ENCODE results near the gene GRIK2.
"Not testable (repeated sequence)": the region's sequence is repeated elsewhere in the genome, so short reads cannot be mapped to it uniquely, and the experiment has no call there.

Gene GRIK2

GRCh38 chr6:102023977-102024657 lies 630.6 kb downstream of the GRIK2 start:
- DNase-seq (ENCODE audit: low spot score): no peak

GRCh38 chr6:102026649-102027048 lies 633.1 kb downstream of the GRIK2 start:
- no peak for DNase-seq (ENCODE audit: low spot score)

- DNase-seq (ENCODE audit: low spot score): no peak
Measured at GRCh38 chr6:102028176-102028575, 634.7 kb downstream of the GRIK2 start.

- DNase-seq (ENCODE audit: low spot score): no peak
Measured at GRCh38 chr6:102038964-102039363, 645.5 kb downstream of the GRIK2 start.

- no peak for DNase-seq (ENCODE audit: low spot score)
Measured at GRCh38 chr6:102039441-102039840, 645.9 kb downstream of the GRIK2 start.

GRCh38 chr6:102051001-102051400 lies 657.5 kb downstream of the GRIK2 start:
- DNase-seq (ENCODE audit: low spot score): no peak

- no peak for DNase-seq (ENCODE audit: low spot score)
Measured at GRCh38 chr6:102051720-102052119, 658.2 kb downstream of the GRIK2 start.

- DNase-seq (ENCODE audit: low spot score): no peak
Measured at GRCh38 chr6:102064142-102064541, 670.6 kb downstream of the GRIK2 start.

GRCh38 chr6:102066301-102066700 lies 672.8 kb downstream of the GRIK2 start:
- no peak for DNase-seq (ENCODE audit: low spot score)

GRCh38 chr6:102068349-102068929 lies 674.9 kb downstream of the GRIK2 start:
- DNase-seq (ENCODE audit: low spot score): no peak

GRCh38 chr6:102075539-102075938 lies 682.0 kb downstream of the GRIK2 start:
- DNase-seq (ENCODE audit: low spot score): no peak

- no peak for DNase-seq (ENCODE audit: low spot score)
Measured at GRCh38 chr6:102085257-102085656, 691.7 kb downstream of the GRIK2 start.

- not testable (repeated sequence) for DNase-seq (ENCODE audit: low spot score)
Measured at GRCh38 chr6:102088160-102088559, 694.7 kb downstream of the GRIK2 start.

- peak; percentile 54 for DNase-seq (ENCODE audit: low spot score)
Measured at GRCh38 chr6:102114402-102114801, 720.9 kb downstream of the GRIK2 start.

GRCh38 chr6:102115911-102116310 lies 722.4 kb downstream of the GRIK2 start:
- no peak for DNase-seq (ENCODE audit: low spot score)

- no peak for DNase-seq (ENCODE audit: low spot score)
Measured at GRCh38 chr6:102118034-102118433, 724.5 kb downstream of the GRIK2 start.

Data from NAMALWA (cell line).